GM19455 (cell line): ENCODE results near the gene TELO2.
"Not testable (repeated sequence)": the region's sequence is repeated elsewhere in the genome, so short reads cannot be mapped to it uniquely, and the experiment has no call there.

Experiments
- ATAC-seq: cut with Tn5 transposase; IDR thresholded peaks from one replicate; pipeline ENCODE4 v1.9.1; 2021; ENCODE audit not compliant: unreplicated experiment

TELO2 gene

DNA sequence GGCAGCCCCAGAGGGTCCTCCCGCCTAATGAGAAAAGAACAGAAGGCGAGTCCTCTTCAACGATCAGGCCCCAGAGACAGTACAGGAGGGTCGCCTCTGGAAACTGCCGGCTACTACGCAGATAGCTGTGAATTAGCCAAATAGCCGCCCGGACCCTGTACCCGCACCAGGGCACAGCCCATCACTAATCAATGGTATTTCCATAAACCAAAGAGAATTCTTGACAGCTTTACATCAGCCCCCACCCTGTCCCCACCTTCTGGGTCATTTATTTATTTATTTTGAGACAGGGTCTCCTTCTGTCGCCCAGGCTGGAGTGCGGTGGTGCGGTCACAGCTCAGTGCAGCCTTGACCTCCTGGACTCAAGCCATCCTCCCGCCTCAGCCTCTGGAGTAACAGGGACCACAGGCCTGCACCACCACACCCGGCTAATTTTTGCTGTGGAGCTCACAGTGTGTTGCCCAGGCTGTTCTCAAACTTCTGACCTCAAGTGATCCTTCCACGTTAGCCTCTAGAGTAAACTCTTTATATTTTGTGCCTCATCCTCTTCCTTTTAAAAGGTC, 17.5 kb upstream of the TELO2 start:
- no peak for ATAC-seq

DNA sequence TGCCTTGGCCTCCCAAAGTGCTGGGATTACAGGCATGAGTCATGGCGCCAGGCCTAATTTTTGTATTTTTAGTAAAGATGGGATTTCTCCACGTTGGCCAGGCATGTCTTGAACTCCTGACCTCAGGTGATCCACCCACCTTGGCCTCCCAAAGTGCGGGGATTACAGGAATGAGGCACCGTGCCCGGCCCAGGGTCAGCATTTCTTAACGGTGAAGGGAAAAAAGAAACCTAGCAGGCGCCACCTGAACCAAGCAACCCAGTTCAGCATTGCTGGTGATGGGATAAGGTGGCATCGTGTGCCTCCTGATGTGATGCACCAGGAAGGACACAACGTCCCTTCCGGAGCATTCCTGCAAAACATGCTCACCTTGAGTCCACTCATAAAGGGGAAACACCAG, 16.1 kb upstream of the TELO2 start:
- no peak for ATAC-seq

DNA sequence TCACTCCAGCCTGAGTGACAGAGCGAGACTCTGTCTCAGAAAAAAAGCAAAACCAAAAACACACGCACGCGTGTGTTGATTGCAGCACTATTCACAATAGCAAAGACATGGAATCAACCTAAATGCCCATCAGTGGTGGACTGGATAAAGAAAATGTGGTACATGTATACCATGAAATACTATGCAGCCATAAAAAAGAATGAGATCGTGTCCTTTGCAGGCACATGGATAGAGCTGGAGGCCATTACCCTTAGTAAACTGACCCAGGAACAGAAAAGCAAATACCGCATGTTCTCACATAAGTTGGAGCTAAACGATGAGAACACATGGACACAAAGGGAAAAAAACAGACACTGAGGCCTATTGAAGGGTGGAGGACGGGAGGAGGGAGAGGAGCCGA, 14.2 kb upstream of the TELO2 start:
- not testable (repeated sequence) for ATAC-seq

DNA sequence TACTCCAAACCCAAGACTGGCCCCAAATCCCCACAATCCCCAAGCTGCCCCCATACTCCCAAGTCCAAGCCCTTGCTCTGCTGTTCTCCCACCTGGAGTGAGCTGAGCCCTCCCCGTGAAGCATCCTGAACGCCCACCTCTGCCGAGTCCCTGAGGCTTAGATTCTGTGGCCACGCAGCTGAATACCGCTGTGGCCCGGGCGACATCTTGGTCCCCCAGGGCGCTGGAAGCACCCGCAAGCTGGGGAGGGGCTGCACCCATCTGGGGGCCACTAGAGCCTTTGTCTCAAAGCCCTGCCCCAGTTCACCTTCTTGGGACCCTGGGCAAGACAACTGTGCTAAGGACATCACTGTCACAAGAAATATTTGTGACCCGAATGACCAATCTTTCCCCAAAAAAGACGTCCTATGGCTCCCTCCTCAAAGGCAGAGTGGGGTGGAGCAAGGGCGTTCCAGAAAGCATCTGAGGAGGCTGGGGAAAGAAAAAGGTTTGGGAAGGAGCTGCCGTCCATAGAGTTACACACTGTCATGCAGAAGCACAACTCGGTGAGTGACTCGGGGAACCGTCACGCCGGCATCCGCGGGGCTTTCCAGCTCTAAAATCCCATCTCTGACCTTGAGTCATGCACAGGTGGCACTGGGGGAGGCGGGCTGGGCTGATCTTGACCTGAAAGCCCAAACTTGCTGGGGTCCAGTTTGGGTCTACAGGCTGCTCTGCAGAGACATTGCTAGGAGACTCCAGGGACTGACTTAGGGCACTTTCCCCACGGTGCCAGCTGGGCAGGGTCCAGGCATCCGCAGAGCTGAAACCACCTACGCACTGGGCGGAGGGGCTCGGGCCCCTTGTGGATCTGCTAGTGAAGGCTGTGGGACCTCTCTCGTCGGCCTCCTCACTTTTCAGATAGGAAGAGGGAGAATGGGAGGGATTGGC, 11.0 kb upstream of the TELO2 start:
- no peak for ATAC-seq

DNA sequence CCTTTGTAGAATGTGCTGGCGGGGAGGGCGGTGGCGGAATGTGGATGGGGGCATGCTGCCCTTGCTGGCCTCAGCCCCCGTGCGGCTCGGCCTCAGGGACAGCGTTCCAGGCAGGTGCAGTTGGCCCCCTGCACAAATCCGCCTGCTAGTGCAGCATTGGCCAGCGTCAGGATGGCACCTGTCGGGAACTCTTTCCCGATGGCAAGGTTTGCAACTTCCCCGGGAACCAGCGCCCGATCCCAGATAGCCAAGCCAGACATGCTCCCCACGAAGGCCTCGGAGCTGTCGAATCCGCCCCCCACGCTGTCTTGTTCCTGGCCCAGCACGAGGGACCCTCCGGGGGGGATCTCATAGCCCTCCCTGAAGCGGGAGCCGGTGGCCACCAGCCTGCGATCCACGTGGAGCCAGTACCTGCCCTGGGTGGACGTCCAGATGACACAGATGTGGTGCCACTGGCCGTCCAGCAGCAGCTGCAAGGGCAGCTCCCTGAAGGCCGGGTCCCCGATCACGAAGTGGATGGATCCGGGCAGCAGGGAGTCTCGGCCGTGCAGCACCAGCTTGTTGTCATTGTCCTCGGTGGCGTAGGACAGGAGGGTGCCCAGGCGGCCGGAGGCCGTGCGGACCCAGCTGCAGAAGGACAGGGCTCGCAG, 7.2 kb upstream of the TELO2 start:
- ATAC-seq = no peak

DNA sequence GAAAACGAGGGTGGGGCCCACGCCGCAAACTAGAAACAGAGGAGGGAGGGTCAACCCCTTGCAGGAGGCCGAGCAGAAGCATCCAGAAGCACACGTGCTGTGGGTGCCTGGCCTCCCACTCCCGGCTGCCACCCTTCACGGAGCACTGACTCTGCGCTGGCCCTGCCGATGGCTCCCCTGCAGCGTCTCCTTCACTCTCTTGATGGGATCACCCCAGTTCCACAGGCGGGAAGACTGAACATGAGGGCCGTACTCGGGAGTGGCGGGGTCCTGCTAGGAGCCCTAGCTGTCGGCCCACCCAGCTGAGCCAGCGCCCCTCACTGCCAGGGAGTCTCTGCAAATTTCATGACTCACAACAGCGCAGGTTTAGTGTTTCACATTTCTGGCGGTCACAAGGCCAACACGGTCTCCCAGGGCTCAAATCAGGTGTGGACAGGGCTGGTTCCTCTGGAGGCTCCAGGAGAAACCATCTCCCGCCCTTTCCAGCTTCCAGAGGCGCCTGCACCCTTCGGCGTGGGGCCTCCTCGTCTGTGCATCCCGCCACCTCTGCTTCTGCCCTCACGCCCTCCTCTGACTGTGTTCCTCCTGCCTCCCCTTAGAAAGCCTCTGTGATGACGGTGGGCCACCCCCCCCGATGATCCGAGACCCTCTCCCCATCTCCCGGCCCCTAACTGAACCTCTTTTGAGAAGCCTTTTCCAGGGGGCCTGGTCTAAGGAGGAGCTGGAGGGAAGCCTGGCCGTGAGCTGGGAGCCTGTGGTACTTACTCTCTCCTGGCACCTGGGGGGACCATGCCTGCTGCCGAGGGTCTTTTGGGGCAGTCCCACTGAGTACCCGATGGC, 6.4 kb upstream of the TELO2 start:
- no peak for ATAC-seq

DNA sequence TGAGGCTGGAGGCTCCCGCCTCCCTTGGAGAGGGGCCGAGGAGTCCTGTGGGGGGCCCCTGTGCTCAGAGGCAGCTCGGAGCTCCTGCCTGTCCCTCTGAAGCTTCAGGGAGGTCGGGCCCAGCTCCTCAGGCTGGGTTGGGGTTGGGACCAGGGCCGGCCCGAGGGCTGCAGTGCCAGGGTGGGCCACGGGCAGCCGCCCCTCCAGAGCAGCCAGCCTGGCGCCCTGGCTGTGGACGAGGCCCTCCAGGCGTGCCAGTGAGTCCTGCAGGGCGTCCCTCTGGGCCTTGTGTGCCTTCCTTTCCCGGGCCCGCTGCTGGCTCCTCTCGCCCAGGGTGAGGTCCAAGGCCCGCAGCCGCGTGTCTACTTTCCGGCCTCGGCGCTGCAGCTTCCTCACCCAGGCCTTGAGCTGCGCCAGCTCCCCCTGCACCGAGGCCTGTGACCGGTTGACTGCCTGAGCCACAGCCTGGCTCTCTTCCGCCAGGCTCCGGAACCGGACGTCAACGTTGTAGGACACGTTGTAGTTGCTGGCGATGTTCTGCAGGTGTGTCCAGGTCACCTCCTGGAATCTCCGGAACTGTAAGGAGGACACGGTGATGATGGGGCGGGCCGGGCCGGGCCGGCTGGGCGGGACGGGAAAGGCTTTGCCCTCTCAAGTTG, 5.6 kb upstream of the TELO2 start:
- ATAC-seq = no peak

DNA sequence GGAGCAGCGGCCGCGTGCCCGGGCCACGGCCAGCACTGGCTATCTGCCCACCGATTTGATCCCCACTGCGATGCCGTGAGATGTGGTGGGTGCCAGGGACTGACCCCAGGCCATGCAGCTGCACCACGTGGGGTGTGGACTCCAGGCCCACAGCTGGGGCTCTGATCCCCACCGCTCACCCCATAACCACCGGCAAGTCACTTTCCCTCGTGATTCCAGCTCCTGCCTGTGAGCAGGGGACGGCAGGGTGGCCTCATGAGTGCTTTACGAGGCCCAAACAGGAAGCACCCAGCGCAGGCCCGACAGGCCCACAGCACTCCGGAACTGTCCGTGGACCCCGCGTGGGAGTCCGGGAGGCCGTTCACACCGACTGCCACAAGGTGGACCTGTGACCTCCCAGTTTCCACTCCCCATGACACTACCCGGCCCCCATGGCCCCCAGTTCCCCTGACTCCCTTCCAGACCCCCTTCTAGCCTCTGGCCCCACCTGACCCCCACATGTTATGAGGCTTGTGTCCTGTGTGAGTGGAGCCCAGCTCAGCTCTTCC, 5.0 kb upstream of the TELO2 start:
- ATAC-seq = no peak

DNA sequence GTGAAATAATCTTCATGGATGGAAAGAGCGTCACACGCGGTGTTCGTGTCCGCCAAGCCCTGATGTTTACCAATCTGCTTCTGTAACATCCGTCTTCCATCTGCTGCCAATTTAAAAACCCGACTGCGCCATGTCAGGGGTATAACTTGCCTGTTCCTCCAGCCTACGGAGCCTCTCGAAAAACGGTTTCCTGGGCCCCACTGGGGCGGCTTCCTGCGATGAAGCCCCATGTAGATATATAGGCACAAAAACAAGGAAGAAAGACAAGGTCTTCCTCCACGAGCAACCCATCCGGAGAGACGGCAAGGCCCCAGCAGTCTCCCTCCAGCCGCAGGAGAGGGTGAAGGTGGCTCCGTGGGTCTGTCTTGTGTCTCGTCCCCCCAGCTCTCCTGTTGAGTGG, 4.5 kb upstream of the TELO2 start, which contains the start of gene PTX4:
Gene PTX4 (minus strand): TSS at position 326 of the 400 bp plus-strand sequence. CDS start 35 bp downstream, at position 291.
- ATAC-seq = no peak

DNA sequence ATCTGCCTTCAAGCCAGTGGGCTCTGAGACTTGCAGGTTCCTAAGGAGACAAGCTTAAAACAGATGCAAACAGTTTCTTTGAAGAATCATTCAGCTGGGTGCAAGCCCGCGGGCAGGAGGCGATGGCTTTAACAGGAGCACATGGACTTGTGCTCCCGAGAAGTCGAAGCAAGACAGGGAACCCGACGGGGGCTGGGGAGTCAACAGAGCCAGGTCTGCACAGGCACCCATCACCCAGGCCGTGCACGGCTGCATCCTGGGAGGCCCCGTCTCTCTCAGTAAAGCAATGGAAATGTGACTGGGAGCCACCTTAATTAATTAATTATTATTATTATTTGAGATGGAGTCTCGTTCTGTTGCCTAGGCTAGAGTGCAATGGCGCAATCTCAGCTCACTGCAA, 4.1 kb upstream of the TELO2 start:
- ATAC-seq = no peak

DNA sequence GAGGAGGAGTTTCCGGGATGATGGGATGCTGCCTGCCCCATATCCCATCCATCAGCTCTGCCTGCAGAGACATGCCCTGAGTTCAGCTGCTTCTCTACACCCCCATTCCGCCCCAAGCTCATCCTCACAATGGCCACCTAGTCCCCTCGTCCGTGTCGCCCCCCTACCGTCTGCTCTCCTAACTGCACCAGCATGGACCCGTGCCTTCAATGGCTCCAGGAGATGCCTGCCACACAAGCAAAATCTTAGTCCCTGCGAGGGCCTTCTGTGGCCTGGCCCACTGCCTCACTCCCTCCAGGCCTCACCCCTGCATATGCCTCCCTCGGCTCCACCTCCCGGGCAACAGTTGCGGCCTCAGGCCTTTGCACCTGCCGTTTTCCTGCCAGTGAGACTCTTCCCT, 1.8 kb upstream of the TELO2 start:
- ATAC-seq = no peak

DNA sequence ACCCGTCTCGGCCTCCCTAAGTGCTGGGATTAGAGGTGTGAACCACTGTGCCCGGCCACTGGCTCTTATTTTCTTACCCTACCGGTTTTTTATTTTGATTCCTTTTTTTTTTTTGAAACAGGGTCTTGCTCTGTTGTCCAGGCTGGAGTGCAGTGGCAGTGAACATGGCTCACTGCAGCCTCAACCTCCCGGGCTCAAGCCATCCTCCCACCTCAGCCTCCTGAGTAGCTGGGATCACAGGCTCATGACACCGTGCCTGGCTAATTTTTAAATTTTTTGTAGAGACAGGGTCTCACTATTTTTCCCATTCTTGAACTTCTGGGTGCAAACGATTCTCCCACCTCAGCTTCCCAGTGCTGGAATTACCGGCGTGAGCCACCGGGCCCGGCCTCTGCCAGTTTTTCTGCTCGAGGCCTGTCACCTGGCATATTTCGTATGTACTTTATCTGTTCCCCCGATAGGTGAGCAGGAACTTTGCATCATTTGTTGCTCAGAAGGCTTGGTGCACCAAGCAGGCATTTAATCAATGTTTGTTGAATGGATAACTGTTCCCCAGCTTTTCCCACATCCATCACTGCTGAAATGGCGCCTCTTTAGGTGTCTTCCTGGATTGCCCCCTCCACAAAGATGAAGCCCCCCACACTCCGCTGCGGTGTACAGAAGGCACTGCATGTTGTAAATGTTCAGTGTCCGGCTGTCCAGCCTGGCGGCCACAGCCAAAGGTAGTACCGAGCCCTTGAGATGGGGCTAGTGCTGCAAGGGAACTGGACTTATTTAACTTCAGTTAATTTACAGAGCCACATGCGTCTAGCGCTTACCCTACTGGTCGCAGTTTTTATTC, 858 bp upstream of the TELO2 start:
- ATAC-seq = no peak

DNA sequence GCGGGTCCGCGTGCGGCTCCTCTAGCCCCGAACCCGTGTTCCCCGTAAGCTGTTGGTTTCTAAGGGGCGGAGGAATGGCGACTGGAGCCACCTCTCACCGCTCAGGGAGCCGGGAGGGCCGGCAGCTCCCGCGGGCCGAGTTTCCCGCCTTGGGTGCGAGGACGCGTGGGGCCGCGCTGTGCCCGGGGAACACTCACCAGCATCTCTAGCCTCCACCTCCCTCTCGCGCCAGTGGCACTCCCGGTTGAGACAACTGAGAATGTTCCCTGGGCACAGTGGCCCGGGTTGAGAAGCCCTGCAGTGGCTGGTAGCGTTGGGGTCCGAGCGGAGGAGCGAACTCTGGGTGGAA, 560 bp downstream of the TELO2 start:
- no peak for ATAC-seq

DNA sequence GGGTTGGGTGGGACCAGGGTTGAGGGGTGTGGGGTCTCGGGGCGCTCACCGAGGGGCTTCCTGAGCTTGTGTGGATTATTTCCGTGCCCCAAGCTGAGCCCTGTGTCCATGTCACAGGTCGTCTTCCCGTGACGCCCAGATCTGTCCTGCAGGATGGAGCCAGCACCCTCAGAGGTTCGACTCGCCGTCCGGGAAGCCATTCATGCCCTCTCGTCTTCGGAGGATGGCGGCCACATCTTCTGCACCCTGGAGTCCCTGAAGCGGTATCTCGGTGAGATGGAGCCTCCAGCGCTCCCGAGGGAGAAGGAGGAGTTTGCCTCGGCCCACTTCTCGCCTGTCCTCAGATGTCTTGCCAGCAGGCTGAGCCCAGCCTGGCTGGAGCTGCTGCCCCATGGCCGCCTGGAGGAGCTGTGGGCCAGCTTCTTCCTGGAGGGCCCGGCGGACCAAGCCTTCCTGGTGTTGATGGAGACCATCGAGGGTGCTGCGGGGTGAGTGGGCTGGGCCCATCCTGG, 1.0 kb downstream of the TELO2 start:
- no peak for ATAC-seq

DNA sequence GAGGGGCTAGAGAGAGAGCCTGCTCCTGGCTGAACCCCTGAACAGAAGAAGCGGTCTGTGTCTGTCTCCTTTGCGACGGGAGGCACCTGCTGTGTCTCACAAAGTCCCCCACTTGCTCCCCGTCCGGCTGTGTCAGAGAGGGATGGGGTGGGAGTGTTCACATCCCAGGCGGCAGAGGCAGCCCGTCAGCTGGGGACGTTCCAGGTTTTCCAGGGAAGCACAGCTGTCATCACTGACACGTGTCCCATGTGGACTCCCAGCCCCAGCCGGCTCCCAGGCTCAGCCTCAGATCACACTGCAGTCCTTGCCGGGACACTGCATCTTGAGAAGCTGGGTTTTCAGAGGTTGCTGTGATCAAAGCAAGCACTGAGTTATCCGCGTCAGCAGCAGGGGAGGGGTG, 1.6 kb downstream of the TELO2 start:
- no peak for ATAC-seq

DNA sequence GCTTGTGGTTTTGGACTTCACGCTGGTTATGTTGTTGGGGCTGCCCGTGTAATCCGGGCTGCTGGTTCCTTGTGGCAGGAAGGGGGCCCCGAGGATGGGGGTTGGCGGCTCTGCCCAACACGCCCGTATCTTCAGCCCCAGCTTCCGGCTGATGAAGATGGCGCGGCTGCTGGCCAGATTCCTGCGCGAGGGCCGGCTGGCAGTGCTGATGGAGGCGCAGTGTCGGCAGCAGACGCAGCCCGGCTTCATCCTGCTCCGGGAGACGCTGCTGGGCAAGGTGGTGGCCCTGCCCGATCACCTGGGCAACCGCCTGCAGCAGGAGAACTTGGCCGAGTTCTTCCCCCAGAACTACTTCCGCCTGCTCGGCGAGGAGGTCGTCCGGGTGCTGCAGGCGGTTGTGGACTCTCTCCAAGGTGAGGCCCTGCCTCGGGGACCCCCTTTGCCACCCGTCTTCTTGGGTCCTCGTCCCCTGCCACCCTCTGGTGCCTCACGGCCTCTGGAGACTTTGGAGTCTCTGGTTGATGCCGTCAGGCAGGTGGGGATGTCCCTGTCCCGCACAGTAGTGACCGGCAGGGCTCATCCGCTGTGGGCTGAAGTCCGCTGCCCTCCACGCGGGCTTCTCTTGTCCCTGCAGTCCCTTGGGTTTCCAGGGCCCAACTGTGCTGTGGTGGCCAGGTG, 2.2 kb downstream of the TELO2 start:
- no peak for ATAC-seq

DNA sequence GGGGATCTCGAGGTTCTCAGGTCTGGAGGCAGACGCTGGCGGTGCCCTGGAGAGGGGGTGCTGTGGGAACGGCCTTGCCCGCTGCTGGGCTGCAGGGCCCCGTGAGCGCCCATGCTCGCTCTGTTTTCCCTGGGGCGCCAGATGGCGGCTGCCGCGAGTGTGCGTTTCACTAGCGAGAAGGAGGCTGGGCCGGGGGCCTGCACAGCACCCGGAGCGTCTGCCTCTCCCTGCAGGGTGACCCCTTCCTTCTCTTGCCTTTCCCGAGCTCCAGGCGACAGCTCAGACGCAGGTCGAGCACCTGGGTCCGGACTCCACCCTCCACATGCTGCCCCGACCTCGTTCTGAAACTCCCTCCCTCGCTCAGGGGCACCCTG, 2.7 kb downstream of the TELO2 start:
- no peak for ATAC-seq

DNA sequence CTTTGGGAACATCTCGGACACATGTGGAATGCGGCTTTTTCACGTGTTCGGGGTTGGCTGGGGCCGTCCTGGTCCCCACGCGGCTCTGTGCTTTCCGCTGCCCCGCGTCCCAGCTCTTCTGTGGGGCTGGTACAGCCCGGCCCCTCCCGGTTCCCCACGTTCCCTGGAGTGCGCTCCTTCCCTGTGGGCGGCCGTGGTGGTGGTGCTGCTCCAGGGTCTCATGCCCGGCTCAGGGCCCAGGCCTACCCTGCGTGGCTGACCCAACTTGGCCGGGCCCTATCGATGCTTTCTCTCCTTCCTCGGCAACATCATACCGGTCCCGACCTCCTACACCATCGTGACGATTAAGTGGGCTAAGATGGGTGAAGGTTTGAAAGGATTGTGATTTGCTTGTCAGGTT, 3.3 kb downstream of the TELO2 start:
- no peak for ATAC-seq
